Epithelial cell of proximal tubule (primary cell): Measurements from ENCODE around the gene MBD3L4. TPM values are rescaled to one million over a fixed set of nuclear protein-coding genes. Genes with fewer than 3 reads are reported as not detected.

Experiments used
- DNase-seq: peaks from one replicate; pipeline ENCODE4 v3.0.0-alpha.2; 2011; ENCODE audit warnings: low read depth
- H3K4me3 ChIP-seq: 2 replicates; pipeline ENCODE4 v1.5.1; 2011; ENCODE audit warnings: low read depth, mild to moderate bottlenecking, low read length
- CTCF ChIP-seq: conservative IDR thresholded peaks from 2 replicates; pipeline ENCODE4 v1.5.1; 2012; ENCODE audit warnings: low read depth, mild to moderate bottlenecking, low read length
- total RNA-seq: library from RNA; depleted of rRNA; stranded (reverse); fragments of >200 nt; gene quantifications from 2 replicates; pipeline ENCODE4 v1.2.3, GENCODE V29; 2015

Gene MBD3L4
- total RNA-seq, 1 donor from 2014 or later = not detected

- TF ChIP-seq CTCF = no peak
- DNase-seq = no peak
- H3K4me3 ChIP-seq = no peak overlapping the region
Observed at GRCh38 chr19:7000333-7000732, 39.6 kb downstream of the MBD3L4 start.

GRCh38 chr19:6999933-7000332 lies 40.0 kb downstream of the MBD3L4 start:
- no peak overlapping the region for H3K4me3 ChIP-seq
- TF ChIP-seq CTCF = no peak
- no peak for DNase-seq

GRCh38 chr19:6997679-6998445 lies 42.1 kb downstream of the MBD3L4 start:
- no peak overlapping the region for H3K4me3 ChIP-seq
- no peak for DNase-seq
- TF ChIP-seq CTCF = no peak

GRCh38 chr19:6996810-6997209 lies 43.2 kb downstream of the MBD3L4 start:
- TF ChIP-seq CTCF = no peak
- DNase-seq = no peak
- no peak overlapping the region for H3K4me3 ChIP-seq

GRCh38 chr19:6995054-6995453 lies 44.9 kb downstream of the MBD3L4 start:
- H3K4me3 ChIP-seq = no peak overlapping the region
- DNase-seq = no peak
- no peak for TF ChIP-seq CTCF

- no peak for TF ChIP-seq CTCF
- no peak for DNase-seq
- H3K4me3 ChIP-seq = no peak overlapping the region
Observed at GRCh38 chr19:6988257-6988656, 51.7 kb downstream of the MBD3L4 start.

GRCh38 chr19:6987850-6988249 lies 52.1 kb downstream of the MBD3L4 start:
- no peak for DNase-seq
- H3K4me3 ChIP-seq = no peak overlapping the region
- no peak for TF ChIP-seq CTCF
